ENCODE measurements around the gene C9orf153. TPM values are rescaled to one million over a fixed set of nuclear protein-coding genes. Genes with fewer than 3 reads are reported as not detected.

C9orf153 gene
- total and polyA plus RNA-seq, 5 donors from 2014 or later = 0.32 TPM; not detected in 4

DNA sequence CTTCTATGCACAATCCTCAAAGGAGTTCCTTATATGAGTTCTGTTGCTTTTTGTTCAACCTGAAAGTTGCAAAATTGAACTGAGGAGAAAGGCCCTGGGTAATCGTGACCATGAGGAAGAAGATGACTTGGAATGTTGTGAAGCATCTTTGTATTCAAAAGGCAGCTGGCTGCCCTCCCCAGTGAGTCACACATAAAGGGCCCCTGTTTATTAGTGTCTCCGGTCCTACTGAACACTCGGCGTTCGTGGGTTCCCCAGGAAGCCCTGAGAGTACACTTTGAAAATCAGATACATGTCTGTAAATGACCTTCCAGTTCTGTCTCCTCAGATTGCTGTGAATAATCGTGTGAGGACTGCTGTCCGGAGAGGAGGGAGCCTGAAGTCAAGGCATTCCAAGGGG is 73.6 kb downstream of the C9orf153 start:
- Histone ChIP-seq H3K27me3 (ENCODE audit: control insufficient read depth, insufficient read depth, low read length) (no peaks in the 10 kb centered on the region), H3K36me3 (ENCODE audit: control insufficient read depth, insufficient read depth, low read length) (no peaks in the 10 kb centered on the region), H3K9me3 (ENCODE audit: control insufficient read depth in 2 of 2, low read length in 2 of 2) (no peaks in the 10 kb centered on the region), H3K4me1 (ENCODE audit: control insufficient read depth, insufficient read depth, low read length, poor library complexity, severe bottlenecking) (no peaks in the 10 kb centered on the region), H3K27ac (ENCODE audit: insufficient read depth, low read length, poor library complexity, severe bottlenecking) (no peak overlapping the region), H3K4me3 (ENCODE audit: low read depth, low read length) (no peak overlapping the region)
- peaks cover 4% of the 10 kb centered on the region for H3K27me3 Mint-ChIP-seq
- DNase-seq (no peak), ATAC-seq (ENCODE audit: low read depth in 2 of 2) (no peak)
- no peak overlapping the region for H3K27ac Mint-ChIP-seq
- no peaks in the 10 kb centered on the region for H3K4me1 Mint-ChIP-seq
- peaks cover 1 to 13% (median 4%) of the 10 kb centered on the region in 7 donors for H3K9me3 Mint-ChIP-seq
- no peak overlapping the region for H3K4me3 Mint-ChIP-seq
- no peaks in the 10 kb centered on the region for H3K36me3 Mint-ChIP-seq

DNA sequence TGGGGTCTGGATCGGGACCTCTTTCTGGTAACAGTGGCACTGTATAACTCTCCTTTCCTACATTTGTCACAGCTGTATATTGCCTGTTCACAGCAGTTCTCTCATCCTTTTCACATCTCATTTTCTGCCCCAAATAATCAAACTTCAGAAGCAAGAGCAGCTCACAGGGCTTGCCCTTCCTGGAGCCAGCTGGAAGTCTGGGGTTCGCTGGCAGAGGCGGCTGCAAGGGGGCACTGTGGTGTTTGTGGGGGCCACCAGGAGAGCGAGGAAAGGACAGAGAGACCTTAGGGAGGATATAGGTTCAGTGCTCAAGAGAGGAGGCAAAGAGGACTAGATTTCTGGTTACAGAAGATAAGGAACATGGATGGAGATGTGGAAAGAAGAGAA is 75.3 kb downstream of the C9orf153 start:
- H3K9me3 ChIP-seq (ENCODE audit: control insufficient read depth in 2 of 2, low read length in 2 of 2) = no peaks in the 10 kb centered on the region
- no peak overlapping the region for H3K27ac Mint-ChIP-seq
- no peaks in the 10 kb centered on the region for H3K27me3 ChIP-seq (ENCODE audit: control insufficient read depth, insufficient read depth, low read length)
- peaks cover 4% of the 10 kb centered on the region for H3K27me3 Mint-ChIP-seq
- no peak overlapping the region for H3K4me3 ChIP-seq (ENCODE audit: low read depth, low read length)
- ATAC-seq (ENCODE audit: low read depth in 2 of 2) (no peak), DNase-seq (no peak)
- H3K4me1 ChIP-seq (ENCODE audit: control insufficient read depth, insufficient read depth, low read length, poor library complexity, severe bottlenecking) = no peaks in the 10 kb centered on the region
- no peaks in the 10 kb centered on the region for H3K4me1 Mint-ChIP-seq
- no peaks in the 10 kb centered on the region for H3K36me3 Mint-ChIP-seq
- no peak overlapping the region for H3K4me3 Mint-ChIP-seq
- H3K27ac ChIP-seq (ENCODE audit: insufficient read depth, low read length, poor library complexity, severe bottlenecking) = no peak overlapping the region
- H3K9me3 Mint-ChIP-seq = peaks cover 0 to 7% (median 1%) of the 10 kb centered on the region in 7 donors
- H3K36me3 ChIP-seq (ENCODE audit: control insufficient read depth, insufficient read depth, low read length) = no peaks in the 10 kb centered on the region

DNA sequence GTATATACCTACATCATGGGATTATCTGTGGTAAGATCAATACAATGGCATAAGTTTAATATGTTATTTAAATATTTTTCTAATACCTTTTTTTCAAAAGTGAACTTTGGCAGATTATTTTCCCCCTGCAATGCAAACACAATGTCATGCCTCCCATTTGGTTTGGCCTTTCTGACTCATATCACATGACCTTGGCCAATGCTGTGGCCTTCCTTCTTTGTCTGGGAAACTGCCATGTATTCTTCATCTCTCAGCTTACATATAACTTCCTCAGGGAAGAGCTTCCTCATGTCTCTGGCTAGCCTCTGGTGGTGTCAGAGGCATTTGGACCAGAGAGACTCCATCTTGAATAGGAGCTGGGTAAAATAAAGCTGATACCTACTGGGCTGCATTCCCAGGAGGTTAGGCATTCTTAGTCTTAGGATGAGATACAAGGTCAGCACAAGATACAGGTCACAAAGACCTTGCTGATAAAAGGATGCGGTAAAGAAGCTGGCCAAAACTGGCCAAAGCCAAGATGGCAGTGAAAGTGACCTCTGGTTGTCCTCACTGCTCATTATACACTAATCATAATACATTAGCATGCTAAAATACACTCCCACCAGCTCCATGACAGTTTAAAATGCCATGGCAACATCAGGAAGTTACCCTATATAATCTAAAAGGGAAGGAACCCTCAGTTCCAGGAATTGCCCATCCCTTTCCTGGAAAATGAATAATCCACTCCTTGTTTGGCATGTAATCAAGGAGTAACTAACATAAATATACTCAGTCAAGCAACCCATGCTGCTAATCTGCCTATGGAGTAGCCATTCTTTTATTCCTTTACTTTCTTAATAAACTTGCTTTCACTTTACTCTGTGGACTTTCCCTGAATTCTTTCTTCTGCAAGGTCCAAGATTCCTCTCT is 76.0 kb downstream of the C9orf153 start:
- H3K4me3 Mint-ChIP-seq = no peak overlapping the region
- no peaks in the 10 kb centered on the region for H3K36me3 ChIP-seq (ENCODE audit: control insufficient read depth, insufficient read depth, low read length)
- no peaks in the 10 kb centered on the region for H3K27me3 ChIP-seq (ENCODE audit: control insufficient read depth, insufficient read depth, low read length)

DNA sequence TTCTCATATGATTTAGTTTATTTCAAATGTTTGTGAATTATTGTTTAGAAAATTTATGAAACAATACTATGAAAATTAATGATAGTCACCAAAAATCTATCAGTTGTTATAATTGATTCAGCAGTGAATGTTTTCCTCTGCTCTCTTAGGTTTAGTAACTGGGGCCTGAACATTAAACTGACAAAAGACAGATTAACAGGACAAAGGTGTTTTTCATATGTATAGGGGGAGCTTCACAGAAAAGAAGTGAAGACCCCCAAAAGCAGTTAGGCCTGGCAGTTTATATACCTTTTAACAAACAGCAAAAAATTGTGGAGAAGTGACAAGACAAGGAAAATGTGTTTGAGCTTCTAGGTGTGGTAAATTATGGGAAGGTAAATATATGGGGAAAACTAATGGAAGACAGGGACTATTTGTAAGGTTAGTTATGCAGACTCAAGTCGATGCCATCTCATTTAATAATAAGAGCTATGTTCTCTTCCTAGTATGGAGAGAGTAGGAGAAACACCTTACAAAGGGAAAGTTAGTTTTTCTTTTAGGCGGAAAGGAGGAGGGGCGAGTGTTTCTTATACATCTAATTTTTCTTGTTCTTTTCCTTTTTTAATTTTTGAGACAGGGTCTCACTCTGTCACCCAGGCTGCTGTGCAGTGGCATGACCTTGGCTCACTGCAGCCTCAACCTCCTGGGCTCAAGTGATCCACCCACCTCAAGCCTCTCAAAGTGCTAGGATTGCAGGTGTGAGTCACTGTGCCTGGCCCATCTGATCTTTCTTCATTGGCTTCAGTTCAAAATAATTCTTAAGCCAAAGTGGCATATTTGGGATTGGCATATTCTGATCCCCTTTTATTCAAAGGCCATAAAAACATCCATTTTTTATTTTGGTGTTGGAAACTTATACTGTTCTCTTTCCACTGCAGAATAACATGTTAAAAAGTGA is 77.8 kb downstream of the C9orf153 start:
- no peak for DNase-seq
- peaks cover 4% of the 10 kb centered on the region for H3K27me3 Mint-ChIP-seq
- H3K4me1 Mint-ChIP-seq = no peaks in the 10 kb centered on the region

More for the DNA sequence above, 76.0 kb downstream of the C9orf153 start:
- no peak for ATAC-seq (ENCODE audit: low read depth in 2 of 2)
- Histone ChIP-seq H3K27ac (ENCODE audit: insufficient read depth, low read length, poor library complexity, severe bottlenecking) (no peak overlapping the region), H3K4me3 (ENCODE audit: low read depth, low read length) (no peak overlapping the region), H3K9me3 (ENCODE audit: control insufficient read depth in 2 of 2, low read length in 2 of 2) (no peaks in the 10 kb centered on the region), H3K4me1 (ENCODE audit: control insufficient read depth, insufficient read depth, low read length, poor library complexity, severe bottlenecking) (no peaks in the 10 kb centered on the region)
- H3K27ac Mint-ChIP-seq = no peak overlapping the region
- peaks cover 4% of the 10 kb centered on the region for H3K27me3 Mint-ChIP-seq
- no peaks in the 10 kb centered on the region for H3K4me1 Mint-ChIP-seq
- H3K36me3 Mint-ChIP-seq = no peaks in the 10 kb centered on the region
- peaks cover 0 to 3% (median 1%) of the 10 kb centered on the region in 7 donors for H3K9me3 Mint-ChIP-seq
- no peak for DNase-seq

GRCh38 chr9:86178503-86178902 is 81.0 kb downstream of the C9orf153 start:
- Histone ChIP-seq H3K27me3 (ENCODE audit: control insufficient read depth, insufficient read depth, low read length) (peaks cover 3% of the 10 kb centered on the region), H3K36me3 (ENCODE audit: control insufficient read depth, insufficient read depth, low read length) (no peaks in the 10 kb centered on the region), H3K4me3 (ENCODE audit: low read depth, low read length) (no peak overlapping the region), H3K4me1 (ENCODE audit: control insufficient read depth, insufficient read depth, low read length, poor library complexity, severe bottlenecking) (no peaks in the 10 kb centered on the region), H3K9me3 (ENCODE audit: control insufficient read depth in 2 of 2, low read length in 2 of 2) (no peaks in the 10 kb centered on the region), H3K27ac (ENCODE audit: insufficient read depth, low read length, poor library complexity, severe bottlenecking) (no peak overlapping the region)
- H3K4me3 Mint-ChIP-seq = no peak overlapping the region
- no peak for ATAC-seq (ENCODE audit: low read depth in 2 of 2)
- no peaks in the 10 kb centered on the region for H3K36me3 Mint-ChIP-seq
- peak overlapping the region in 1 of 3 donors; percentile 22 for H3K27ac Mint-ChIP-seq
- H3K4me1 Mint-ChIP-seq = no peaks in the 10 kb centered on the region
- H3K9me3 Mint-ChIP-seq = peaks cover 0 to 2% (median 0%) of the 10 kb centered on the region in 7 donors
- peaks cover 4% of the 10 kb centered on the region for H3K27me3 Mint-ChIP-seq
- DNase-seq = no peak

More for the DNA sequence above, 77.8 kb downstream of the C9orf153 start:
- Histone ChIP-seq H3K9me3 (ENCODE audit: control insufficient read depth in 2 of 2, low read length in 2 of 2) (no peaks in the 10 kb centered on the region), H3K4me1 (ENCODE audit: control insufficient read depth, insufficient read depth, low read length, poor library complexity, severe bottlenecking) (no peaks in the 10 kb centered on the region), H3K27me3 (ENCODE audit: control insufficient read depth, insufficient read depth, low read length) (no peaks in the 10 kb centered on the region), H3K27ac (ENCODE audit: insufficient read depth, low read length, poor library complexity, severe bottlenecking) (no peak overlapping the region), H3K4me3 (ENCODE audit: low read depth, low read length) (no peak overlapping the region), H3K36me3 (ENCODE audit: control insufficient read depth, insufficient read depth, low read length) (no peaks in the 10 kb centered on the region)
- no peaks in the 10 kb centered on the region for H3K36me3 Mint-ChIP-seq
- no peak overlapping the region for H3K4me3 Mint-ChIP-seq
- H3K27ac Mint-ChIP-seq = no peak overlapping the region
- peaks cover 0 to 3% (median 1%) of the 10 kb centered on the region in 7 donors for H3K9me3 Mint-ChIP-seq
- no peak for ATAC-seq (ENCODE audit: low read depth in 2 of 2)

- no peak overlapping the region for H3K4me3 ChIP-seq (ENCODE audit: low read depth, low read length)
- no peaks in the 10 kb centered on the region for H3K36me3 ChIP-seq (ENCODE audit: control insufficient read depth, insufficient read depth, low read length)
- peaks cover 3% of the 10 kb centered on the region for H3K27me3 ChIP-seq (ENCODE audit: control insufficient read depth, insufficient read depth, low read length)
- H3K36me3 Mint-ChIP-seq = no peaks in the 10 kb centered on the region
- no peaks in the 10 kb centered on the region for H3K27me3 Mint-ChIP-seq
- H3K27ac Mint-ChIP-seq = no peak overlapping the region
- no peaks in the 10 kb centered on the region for H3K4me1 Mint-ChIP-seq
- H3K4me1 ChIP-seq (ENCODE audit: control insufficient read depth, insufficient read depth, low read length, poor library complexity, severe bottlenecking) = no peaks in the 10 kb centered on the region
- peaks cover 0 to 2% (median 0%) of the 10 kb centered on the region in 7 donors for H3K9me3 Mint-ChIP-seq
- DNase-seq (no peak), ATAC-seq (ENCODE audit: low read depth in 2 of 2) (no peak)
- no peaks in the 10 kb centered on the region for H3K9me3 ChIP-seq (ENCODE audit: control insufficient read depth in 2 of 2, low read length in 2 of 2)
- H3K27ac ChIP-seq (ENCODE audit: insufficient read depth, low read length, poor library complexity, severe bottlenecking) = no peak overlapping the region
- no peak overlapping the region for H3K4me3 Mint-ChIP-seq
Observed at GRCh38 chr9:86177995-86178394, 81.5 kb downstream of the C9orf153 start.

GRCh38 chr9:86176468-86176867 is 83.0 kb downstream of the C9orf153 start:
- DNase-seq (no peak), ATAC-seq (ENCODE audit: low read depth in 2 of 2) (no peak)
- Histone ChIP-seq H3K36me3 (ENCODE audit: control insufficient read depth, insufficient read depth, low read length) (no peaks in the 10 kb centered on the region), H3K4me1 (ENCODE audit: control insufficient read depth, insufficient read depth, low read length, poor library complexity, severe bottlenecking) (no peaks in the 10 kb centered on the region), H3K4me3 (ENCODE audit: low read depth, low read length) (no peak overlapping the region), H3K27me3 (ENCODE audit: control insufficient read depth, insufficient read depth, low read length) (peaks cover 3% of the 10 kb centered on the region), H3K9me3 (ENCODE audit: control insufficient read depth in 2 of 2, low read length in 2 of 2) (no peaks in the 10 kb centered on the region), H3K27ac (ENCODE audit: insufficient read depth, low read length, poor library complexity, severe bottlenecking) (no peak overlapping the region)
- Mint-ChIP-seq H3K27me3 (peaks cover 7% of the 10 kb centered on the region), H3K4me1 (no peaks in the 10 kb centered on the region), H3K4me3 (no peak overlapping the region), H3K27ac (no peak overlapping the region), H3K36me3 (no peaks in the 10 kb centered on the region), H3K9me3 (peaks cover 0 to 2% (median 0%) of the 10 kb centered on the region in 7 donors)

Measured in CD4-positive, CD25-positive, alpha-beta regulatory T cell (primary cell).